BE2C (cell line): Measurements from ENCODE around the gene CX3CL1.
"Not testable (repeated sequence)": the region's sequence is repeated elsewhere in the genome, so short reads cannot be mapped to it uniquely, and the experiment has no call there.

Experiments
- DNase-seq: peaks from one replicate; pipeline ENCODE4 v3.0.0-alpha.2; 2020
- H3K27me3 ChIP-seq: fragments of 250-450 bp; sonication (Bioruptor Pico); 2 replicates; pipeline ENCODE4 v1.5.1; 2020; ENCODE audit warnings: mild to moderate bottlenecking
- H3K36me3 ChIP-seq: fragments of 250-450 bp; sonication (Bioruptor Pico); 2 replicates; pipeline ENCODE4 v1.5.1; 2020; ENCODE audit warnings: mild to moderate bottlenecking
- H3K4me1 ChIP-seq: fragments of 250-450 bp; sonication (Bioruptor Pico); 2 replicates; pipeline ENCODE4 v1.5.1; 2020
- H3K4me3 ChIP-seq: 2 replicates; pipeline ENCODE4 v1.5.1; 2011; ENCODE audit warnings: low read depth, low read length
- H3K9me3 ChIP-seq: fragments of 250-450 bp; sonication (Bioruptor Pico); 2 replicates; pipeline ENCODE4 v1.5.1; 2020
- TF ChIP-seq, protein P1 (sequence below): IDR thresholded peaks from 2 replicates; pipeline ENCODE4 v1.5.1; 2012; ENCODE audit warnings: mild to moderate bottlenecking, low read depth, low read length

Gene CX3CL1

DNA sequence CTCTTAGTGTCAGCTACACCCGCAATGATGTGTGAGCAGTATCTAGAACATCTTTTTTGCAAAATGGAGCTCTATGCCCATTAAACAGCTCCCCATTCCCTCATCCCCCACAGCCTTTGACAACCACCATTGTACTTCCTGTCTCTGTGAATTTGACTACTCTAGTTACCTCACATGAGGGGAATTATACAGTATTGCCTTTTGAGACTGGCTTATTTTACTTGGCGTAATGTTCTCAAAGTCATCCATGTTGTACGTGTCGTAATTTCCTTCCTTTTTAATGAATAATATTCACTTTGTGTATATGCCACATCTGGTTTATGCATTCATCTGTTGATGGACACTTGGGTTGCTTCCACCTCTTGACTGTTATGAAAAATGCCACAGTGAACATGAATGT lies 36.9 kb upstream of the CX3CL1 start:
- no peak for DNase-seq
- Histone ChIP-seq H3K27me3 (peaks cover 3% of the 10 kb centered on the region; the same call in 1 of the 2 replicates), H3K4me1 (no peaks in the 10 kb centered on the region), H3K4me3 (no peak overlapping the region), H3K36me3 (no peaks in the 10 kb centered on the region), H3K9me3 (no peaks in the 10 kb centered on the region; the same call in 1 of the 2 replicates)
- TF ChIP-seq, protein P1, sequence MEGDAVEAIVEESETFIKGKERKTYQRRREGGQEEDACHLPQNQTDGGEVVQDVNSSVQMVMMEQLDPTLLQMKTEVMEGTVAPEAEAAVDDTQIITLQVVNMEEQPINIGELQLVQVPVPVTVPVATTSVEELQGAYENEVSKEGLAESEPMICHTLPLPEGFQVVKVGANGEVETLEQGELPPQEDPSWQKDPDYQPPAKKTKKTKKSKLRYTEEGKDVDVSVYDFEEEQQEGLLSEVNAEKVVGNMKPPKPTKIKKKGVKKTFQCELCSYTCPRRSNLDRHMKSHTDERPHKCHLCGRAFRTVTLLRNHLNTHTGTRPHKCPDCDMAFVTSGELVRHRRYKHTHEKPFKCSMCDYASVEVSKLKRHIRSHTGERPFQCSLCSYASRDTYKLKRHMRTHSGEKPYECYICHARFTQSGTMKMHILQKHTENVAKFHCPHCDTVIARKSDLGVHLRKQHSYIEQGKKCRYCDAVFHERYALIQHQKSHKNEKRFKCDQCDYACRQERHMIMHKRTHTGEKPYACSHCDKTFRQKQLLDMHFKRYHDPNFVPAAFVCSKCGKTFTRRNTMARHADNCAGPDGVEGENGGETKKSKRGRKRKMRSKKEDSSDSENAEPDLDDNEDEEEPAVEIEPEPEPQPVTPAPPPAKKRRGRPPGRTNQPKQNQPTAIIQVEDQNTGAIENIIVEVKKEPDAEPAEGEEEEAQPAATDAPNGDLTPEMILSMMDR = no peak

DNA sequence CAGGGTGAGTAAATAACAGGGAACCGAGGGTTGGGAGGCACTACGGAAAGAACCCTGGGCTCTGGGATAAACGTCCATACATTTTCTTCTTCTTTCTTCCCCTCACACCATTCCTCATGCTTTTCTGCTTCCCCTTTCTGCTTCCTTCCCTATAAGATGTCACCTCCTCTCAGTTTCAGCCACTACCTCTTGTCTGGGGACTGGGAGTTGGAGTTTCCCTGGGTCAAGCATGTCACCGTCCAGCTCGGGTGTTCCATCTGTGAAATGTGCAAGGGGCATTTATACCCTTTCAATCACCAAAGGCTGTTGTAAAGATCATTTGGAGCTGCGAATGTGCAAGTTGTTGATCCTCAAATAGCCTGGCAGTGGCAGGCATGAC lies 31.2 kb upstream of the CX3CL1 start:
- Histone ChIP-seq H3K27me3 (0 out of 2 replicates have a peak, but pooled peaks cover 3% of the 10 kb centered on the region), H3K4me1 (no peaks in the 10 kb centered on the region), H3K9me3 (no peaks in the 10 kb centered on the region; the same call in 1 of the 2 replicates), H3K36me3 (no peaks in the 10 kb centered on the region), H3K4me3 (no peak overlapping the region)
- DNase-seq = no peak
- TF ChIP-seq, protein P1 = no peak

DNA sequence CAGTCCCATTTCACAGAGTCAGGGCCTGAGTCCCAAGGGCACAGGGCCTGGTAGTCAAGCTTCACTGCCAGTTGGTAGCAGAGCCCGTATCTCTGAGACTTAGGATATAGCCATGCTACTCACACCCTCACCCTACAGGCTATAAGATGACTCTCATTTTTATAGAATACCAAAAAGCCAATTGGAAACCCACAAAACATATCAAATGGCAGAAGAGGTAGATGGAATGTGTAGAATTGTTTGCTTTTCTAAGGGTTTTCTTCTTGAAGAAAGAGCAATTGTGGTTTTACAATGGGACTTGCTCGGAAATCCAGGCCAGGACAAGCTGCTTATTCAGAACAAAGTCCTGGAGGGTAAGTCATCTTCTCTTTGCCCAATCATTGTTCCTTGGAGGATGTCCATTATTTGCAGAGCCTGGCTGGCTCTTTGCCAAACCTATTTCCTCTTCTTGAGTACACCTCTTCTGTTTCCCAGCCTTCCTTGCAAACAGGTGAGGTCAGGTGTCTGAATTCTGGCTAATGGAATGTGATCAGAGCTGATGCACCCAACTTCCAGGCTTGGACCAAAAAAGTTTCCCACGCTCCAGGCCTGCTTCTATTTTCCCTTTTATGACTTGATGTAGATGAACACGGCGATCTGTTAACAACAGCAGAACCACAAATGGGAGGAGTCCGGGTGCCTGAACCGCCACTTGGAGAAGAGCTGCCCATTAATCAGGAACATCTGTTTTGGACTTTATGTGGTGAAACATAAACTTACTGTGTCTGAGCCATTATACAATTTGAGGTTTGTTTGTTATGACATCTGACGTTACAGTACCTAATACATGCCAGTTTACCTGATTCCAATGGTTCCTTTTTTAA lies 30.6 kb upstream of the CX3CL1 start:
- no peaks in the 10 kb centered on the region for H3K4me1 ChIP-seq
- peak; percentile 24 for DNase-seq

DNA sequence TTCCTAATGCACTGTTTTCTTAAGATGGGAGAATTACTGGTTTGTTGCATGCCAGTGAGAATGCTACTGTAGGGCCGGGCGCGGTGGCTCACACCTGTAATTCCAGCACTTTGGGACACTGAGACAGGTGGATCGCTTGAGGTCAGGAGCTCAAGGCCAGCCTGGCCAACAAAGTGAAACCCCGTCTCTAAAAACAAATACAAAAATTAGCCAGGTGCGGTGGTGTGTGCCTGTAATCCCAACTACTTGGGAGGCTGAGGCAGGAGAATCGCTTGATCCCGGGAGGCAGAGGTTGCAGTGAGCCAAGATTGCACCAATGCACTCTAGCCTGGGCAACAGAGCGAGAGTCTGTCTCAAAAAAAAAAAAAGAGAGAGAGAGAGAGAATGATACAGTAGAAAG lies 29.7 kb upstream of the CX3CL1 start:
- not testable (repeated sequence) for H3K9me3 ChIP-seq, H3K4me3 ChIP-seq, H3K4me1 ChIP-seq, H3K36me3 ChIP-seq, H3K27me3 ChIP-seq, DNase-seq

More for the DNA sequence above, 30.6 kb upstream of the CX3CL1 start:
- Histone ChIP-seq H3K4me3 (no peak overlapping the region), H3K27me3 (0 out of 2 replicates have a peak, but pooled peaks cover 1% of the 10 kb centered on the region), H3K9me3 (no peaks in the 10 kb centered on the region; the same call in 1 of the 2 replicates), H3K36me3 (no peaks in the 10 kb centered on the region)
- TF ChIP-seq, protein P1 = no peak

DNA sequence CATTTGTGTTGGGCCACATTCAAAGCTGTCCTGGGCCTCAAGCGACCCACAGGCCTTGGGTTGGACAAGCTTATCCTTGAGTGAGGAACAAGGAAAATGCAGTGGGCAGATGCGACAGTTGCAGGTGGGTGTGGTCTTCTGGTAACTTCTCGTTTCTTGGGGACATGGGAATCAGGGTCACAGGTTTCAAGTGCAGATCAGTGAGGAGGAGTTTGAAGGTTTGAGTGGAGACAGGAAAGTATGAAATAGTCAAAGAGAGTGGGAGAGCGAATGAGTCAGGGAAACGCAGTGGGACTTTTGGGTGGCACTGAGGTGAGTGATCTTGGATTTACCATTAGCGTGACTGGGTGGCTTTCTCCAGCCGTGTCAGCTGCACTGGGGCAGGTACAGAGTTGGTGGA lies 29.1 kb upstream of the CX3CL1 start:
- Histone ChIP-seq H3K9me3 (no peaks in the 10 kb centered on the region), H3K36me3 (no peaks in the 10 kb centered on the region), H3K4me3 (no peak overlapping the region), H3K27me3 (no peaks in the 10 kb centered on the region), H3K4me1 (no peaks in the 10 kb centered on the region)
- TF ChIP-seq, protein P1 = no peak
- DNase-seq = no peak

DNA sequence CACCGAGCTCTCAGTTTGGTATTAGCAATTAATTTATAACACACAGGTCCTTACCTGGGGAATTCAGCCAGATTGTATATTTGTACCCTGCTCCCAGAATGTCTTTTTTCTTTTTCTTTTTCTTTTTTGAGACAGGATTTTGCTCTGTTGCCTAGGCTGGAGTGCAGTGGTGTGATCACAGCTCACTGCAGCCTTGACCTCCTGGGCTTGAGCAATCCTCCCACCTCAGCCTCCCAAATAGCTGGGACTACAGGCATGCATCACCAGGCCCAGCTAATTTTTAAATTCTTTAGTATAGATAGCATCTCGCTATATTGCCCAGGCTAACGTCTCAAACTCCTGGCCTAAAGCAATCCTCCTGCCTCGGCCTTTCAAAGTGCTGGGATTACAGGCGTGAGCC lies 28.2 kb upstream of the CX3CL1 start:
- H3K4me3 ChIP-seq, H3K36me3 ChIP-seq, DNase-seq, H3K27me3 ChIP-seq, H3K9me3 ChIP-seq, H3K4me1 ChIP-seq: not testable (repeated sequence)

DNA sequence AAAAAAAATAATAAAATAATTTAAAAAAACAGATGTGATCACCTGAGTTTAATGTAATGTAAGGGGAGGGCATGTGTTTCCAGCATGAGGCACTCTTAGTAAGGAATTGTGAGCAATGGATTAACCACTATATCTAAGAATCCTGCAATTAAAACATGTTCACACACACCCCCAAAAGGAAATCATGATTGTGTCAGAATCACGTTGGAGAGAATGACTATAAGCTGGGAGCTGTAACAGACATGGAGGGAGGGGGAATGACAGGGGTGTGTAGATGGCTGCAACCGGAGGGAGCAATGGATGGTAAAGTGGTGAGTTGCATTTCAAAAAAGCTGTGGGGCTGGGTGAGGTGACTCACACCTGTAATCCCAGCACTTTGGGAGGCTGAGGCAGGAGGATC lies 27.3 kb upstream of the CX3CL1 start:
- Histone ChIP-seq H3K27me3 (peaks cover 6% of the 10 kb centered on the region), H3K36me3 (no peaks in the 10 kb centered on the region), H3K9me3 (no peaks in the 10 kb centered on the region), H3K4me1 (no peaks in the 10 kb centered on the region), H3K4me3 (no peak overlapping the region)
- DNase-seq = no peak
- TF ChIP-seq, protein P1 = no peak
